GM21717 (cell line): ENCODE results near the gene STARD3.
"Not testable (repeated sequence)": the region's sequence is repeated elsewhere in the genome, so short reads cannot be mapped to it uniquely, and the experiment has no call there.

Experiments
- ATAC-seq: cut with Tn5 transposase; IDR thresholded peaks from one replicate; pipeline ENCODE4 v1.9.1; 2021; ENCODE audit warnings: mild to moderate bottlenecking, moderate library complexity; ENCODE audit not compliant: unreplicated experiment

Gene STARD3

DNA sequence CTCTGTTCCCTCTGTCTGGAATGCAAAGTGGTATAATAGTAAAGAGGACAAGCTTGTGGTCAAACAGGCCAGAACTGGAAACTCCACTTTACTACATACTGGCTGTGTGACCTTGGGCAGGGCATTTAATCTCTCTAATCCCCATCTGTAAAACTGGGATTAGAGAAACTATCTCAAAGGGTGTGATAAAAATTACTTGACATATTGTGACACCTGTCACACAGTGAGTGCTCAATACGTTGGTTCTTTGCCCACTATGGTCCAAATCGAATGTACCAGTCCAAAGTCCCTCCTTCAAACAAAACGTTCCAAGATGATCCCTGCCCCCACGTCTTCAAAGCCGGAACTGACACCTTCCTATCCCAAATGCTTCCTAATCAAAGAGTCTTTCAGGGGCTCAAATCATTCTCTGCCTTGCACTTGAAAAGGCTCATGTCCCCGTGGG lies 50.2 kb downstream of the STARD3 start:
- no peak for ATAC-seq

DNA sequence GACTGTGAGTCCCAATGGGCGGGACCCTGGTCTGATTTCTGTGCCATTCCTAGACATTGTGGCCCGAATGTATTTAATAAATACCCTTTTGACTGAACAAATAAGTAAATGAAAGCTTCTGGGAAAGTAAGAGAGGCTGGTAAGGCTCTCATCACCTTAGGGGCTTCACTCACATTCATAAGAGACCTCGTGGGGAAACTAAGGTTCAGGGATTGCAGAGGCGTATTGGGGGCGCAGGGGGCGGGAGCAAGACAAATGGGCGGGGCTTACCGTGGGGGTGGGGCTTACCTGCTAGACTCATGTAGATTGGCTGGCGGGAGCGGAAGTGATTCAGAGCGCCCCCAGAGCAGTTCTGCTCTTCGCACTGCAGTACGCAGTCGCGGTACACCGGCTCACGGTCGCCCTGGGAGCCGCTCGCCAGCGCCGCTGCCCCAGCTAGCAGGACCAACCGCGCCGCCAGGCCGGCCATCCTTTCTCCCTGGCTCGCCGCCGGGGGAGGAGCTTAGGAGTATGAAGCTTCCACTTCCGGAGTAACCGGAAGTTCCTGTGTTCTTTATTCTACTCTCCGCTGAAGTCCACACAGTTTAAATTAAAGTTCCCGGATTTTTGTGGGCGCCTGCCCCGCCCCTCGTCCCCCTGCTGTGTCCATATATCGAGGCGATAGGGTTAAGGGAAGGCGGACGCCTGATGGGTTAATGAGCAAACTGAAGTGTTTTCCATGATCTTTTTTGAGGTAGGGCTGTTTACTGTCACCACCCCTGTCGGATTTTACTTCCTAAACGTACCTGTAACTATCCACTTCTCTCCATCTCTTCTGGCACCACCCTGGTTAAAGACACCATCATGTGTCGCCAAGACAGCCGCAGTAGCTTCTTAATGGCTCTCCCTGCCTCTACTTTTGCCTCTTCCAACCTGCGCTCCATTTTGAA lies 50.9 kb downstream of the STARD3 start, which contains the start of gene PGAP3:
Gene PGAP3, minus strand, starts transcription at position 512 of the 929 bp plus-strand sequence. Its CDS starts 43 bp downstream, at position 469.
- peak; percentile 80 for ATAC-seq

DNA sequence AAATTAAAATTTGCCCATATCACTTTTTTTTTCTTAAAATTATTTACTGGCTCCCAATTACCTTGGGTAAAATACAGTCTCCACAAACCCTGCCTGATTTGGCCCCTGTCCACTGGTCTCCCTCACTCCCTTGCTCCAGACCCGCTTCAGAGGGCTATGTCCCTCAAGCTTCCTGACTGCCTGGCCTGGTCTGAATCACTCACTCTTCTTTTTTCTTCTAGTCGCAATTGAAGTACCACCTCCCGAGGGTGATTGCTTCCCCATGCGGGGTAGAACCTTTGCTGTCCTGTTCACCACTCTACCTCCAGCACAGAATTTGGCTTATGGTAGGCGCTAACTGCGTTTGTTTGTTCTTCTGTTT lies 51.5 kb downstream of the STARD3 start:
- ATAC-seq = no peak

DNA sequence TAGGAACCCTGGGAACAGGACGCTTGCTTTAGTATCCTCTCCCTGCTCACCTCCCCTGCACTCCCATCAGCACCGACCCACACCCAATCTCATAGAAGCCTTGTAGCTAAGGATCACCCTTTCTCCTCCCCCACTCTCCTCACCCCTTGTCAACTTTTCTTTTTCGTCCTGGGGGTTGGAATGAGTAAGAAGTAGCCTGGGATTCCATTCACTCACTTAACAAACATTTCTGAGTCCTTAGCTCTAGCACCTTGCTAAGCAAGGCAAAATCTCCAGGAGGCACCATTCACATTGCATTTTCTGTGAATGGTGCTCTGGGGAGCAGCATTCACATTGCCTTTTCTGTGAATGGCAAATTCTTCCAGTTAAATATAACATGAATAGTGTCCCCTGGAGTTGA lies 52.0 kb downstream of the STARD3 start:
- no peak for ATAC-seq

DNA sequence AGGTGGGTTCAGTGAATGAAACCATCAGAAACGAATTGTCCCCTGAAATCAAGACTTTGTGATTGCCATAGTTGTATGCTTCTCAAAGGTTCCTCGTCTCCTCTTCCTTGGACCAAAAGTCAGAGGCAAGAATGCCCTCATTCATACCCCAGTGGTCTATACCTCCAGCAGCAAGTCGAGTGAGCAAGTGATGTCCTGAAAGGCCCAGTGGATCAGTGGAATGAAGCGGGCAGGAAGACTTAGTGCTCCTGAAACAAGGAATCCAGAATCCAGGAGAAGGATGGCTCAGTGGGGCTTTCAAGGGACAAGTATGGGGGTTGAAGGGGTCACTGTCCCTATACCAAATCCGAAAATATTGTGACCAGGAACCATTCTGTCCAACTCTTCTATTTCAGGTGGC lies 57.6 kb downstream of the STARD3 start:
- no peak for ATAC-seq

DNA sequence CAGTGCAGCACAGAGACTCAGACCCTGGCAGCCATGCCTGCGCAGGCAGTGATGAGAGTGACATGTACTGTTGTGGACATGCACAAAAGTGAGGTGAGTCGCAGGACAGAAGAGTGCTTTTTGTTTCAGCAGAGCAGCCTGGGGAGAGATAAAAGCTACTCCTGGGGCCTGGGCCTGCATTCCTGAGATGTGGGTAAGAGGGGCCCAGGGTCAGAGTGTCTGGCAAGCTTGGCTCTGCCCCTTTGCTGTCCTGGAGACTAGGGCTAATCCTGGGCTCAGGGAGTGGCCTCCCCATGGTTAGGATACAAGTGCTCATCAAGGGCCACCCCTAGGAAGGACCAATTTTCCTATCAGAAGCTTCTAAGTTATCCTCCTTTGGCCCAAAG lies 58.1 kb downstream of the STARD3 start:
- ATAC-seq = no peak

GRCh38 chr17:39696731-39697130 lies 59.8 kb downstream of the STARD3 start:
- ATAC-seq = no peak

DNA sequence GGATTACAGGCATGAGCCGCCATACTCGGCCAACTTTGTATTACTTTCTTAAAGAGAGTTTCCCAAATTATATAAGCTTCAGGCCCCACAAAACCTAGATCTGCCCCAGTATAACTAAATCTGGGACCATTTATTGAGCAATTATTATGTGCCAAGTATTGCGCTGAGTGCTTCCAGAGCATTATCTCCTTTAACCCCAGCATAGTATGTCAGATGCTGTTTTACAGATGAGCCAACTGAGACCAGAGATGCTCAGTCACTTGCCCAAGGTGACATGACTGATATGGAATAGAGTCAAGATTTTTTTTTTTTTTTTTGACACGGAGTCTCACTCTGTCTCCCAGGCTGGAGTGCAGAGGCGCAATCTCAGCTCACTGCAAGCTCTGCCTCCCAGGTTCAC lies 61.0 kb downstream of the STARD3 start:
- no peak for ATAC-seq

GRCh38 chr17:39699157-39699817 lies 62.3 kb downstream of the STARD3 start:
- not testable (repeated sequence) for ATAC-seq

DNA sequence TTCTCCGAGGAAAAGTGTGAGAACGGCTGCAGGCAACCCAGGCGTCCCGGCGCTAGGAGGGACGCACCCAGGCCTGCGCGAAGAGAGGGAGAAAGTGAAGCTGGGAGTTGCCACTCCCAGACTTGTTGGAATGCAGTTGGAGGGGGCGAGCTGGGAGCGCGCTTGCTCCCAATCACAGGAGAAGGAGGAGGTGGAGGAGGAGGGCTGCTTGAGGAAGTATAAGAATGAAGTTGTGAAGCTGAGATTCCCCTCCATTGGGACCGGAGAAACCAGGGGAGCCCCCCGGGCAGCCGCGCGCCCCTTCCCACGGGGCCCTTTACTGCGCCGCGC lies 62.8 kb downstream of the STARD3 start, which contains the start of gene ERBB2:
Gene ERBB2, plus strand, starts transcription at position 247 of the 330 bp plus-strand sequence. CDS start 175 bp downstream, outside the sequence.
- no peak for ATAC-seq

- no peak for ATAC-seq
Observed at GRCh38 chr17:39700148-39700987, 63.4 kb downstream of the STARD3 start.

DNA sequence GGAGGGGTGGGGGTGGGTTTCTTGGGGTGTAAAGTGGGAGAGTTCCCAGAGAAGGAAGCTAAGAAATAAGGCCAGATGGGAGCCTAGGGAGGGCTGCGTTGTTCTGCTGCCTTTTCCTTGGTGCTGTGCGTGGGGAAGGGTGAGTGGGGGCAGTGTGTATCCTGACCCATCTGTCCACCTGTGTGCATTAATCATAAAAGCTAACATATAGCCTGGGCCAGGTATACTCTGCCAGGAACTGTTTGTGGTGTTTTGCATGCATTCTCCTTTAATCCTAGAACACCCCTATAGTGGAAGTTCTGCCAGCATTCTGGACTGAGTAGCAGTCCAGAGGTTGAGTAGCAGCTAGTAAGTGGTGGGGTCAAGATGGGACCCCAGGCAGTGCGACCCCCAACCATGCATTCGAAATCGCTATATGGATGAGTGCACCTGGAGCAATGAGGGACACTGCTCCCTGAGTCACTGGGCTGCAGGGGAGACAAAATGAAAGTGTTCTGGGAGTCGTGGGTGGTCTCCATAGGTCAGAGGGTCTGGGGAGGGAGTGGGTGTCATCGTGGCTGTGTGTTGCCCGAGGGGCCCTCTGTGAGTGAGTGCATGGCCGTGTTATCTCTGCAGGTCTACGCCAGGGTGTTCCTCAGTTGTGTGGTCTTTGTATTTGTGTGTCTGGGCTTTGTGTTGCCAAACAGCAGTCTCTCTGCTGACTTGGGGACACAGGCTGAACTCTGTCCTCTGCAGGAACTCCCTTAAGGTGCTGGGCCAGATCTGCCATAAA lies 64.3 kb downstream of the STARD3 start:
- ATAC-seq = no peak

- ATAC-seq = no peak
Observed at GRCh38 chr17:39701784-39702422, 65.0 kb downstream of the STARD3 start.

- no peak for ATAC-seq
Observed at GRCh38 chr17:39702901-39703893, 66.3 kb downstream of the STARD3 start.

GRCh38 chr17:39703913-39704312 lies 67.0 kb downstream of the STARD3 start:
- no peak for ATAC-seq

DNA sequence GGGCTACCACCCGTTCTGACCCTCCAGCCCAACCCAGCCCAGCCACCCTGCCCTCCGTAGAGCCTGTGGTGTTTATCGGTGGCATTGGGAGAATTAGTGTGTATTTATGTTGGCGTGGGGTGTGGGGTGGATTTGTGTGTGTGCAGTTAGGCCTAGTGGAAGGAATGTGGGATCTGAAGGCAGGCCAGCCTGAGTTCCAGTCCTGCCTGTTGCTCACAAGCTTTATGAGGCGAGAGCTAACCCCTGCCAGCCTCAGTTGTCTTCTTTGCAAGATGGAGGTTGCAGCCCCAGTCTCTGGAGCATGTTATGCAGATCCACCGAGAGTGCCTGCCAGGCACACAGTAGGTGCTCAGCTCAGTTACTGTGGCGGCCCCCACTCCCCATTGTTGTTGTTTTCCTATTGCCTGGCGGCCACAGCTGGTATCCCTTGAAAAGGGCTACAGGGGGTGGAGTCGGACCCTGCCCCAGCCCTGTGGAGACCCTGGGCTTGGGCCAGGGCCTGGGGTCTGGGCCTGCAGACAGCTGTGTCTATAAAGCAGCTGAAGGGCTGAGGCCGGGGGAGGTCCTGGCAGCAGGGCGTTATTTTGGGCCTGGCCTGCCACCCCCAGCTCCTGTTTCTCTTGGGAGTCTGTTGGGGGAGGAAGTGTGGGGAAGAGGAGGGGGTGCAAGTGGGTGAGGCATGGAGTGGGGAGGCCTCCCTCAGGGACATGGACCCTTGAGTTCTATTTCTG lies 68.0 kb downstream of the STARD3 start:
- no peak for ATAC-seq

- no peak for ATAC-seq
Observed at GRCh38 chr17:39705786-39706348, 68.9 kb downstream of the STARD3 start.

GRCh38 chr17:39706383-39706782 lies 69.4 kb downstream of the STARD3 start:
- ATAC-seq = no peak
